IMR-90 (cell line): ENCODE results near the gene SLC4A7.

ENCODE experiments used
- CEBPB ChIP-seq: IDR thresholded peaks from 2 replicates; pipeline ENCODE4 v1.6.1; 2012; ENCODE audit warnings: low read depth, low read length, improper control_type of control experiment
- MXI1 ChIP-seq: IDR thresholded peaks from 2 replicates; pipeline ENCODE4 v1.6.1; 2012; ENCODE audit warnings: low read depth, mild to moderate bottlenecking, low read length, moderate library complexity, borderline replicate concordance
- NFE2L2 ChIP-seq: fragments of 150-350 bp; IDR thresholded peaks from 2 replicates; pipeline ENCODE4 v1.6.1; 2016; ENCODE audit warnings: low read depth, mild to moderate bottlenecking, low read length
- POLR2A ChIP-seq: IDR thresholded peaks from 2 replicates; pipeline ENCODE4 v1.6.1; 2012; ENCODE audit warnings: mild to moderate bottlenecking, low read depth, low read length
- RAD21 ChIP-seq: IDR thresholded peaks from 2 replicates; pipeline ENCODE4 v1.6.1; 2012; ENCODE audit warnings: low read length, improper control_type of control experiment
- RCOR1 ChIP-seq: IDR thresholded peaks from 2 replicates; pipeline ENCODE4 v1.6.1; 2012; ENCODE audit warnings: mild to moderate bottlenecking, low read length, improper control_type of control experiment; ENCODE audit not compliant: insufficient replicate concordance
- RFX5 ChIP-seq: IDR thresholded peaks from 2 replicates; pipeline ENCODE4 v1.8.0; 2012; ENCODE audit warnings: low read depth, mild to moderate bottlenecking, low read length, moderate library complexity
- USF2 ChIP-seq: fragments of 150-350 bp; IDR thresholded peaks from 2 replicates; pipeline ENCODE4 v1.6.1; 2017; ENCODE audit warnings: mild to moderate bottlenecking, antibody characterized with exemption, low read length, low read depth
- TF ChIP-seq, protein P1 (sequence below): conservative IDR thresholded peaks from 2 replicates; pipeline ENCODE4 v1.5.1; 2012; ENCODE audit warnings: mild to moderate bottlenecking, low read depth, low read length, improper control_type of control experiment
- TF ChIP-seq, protein P2 (sequence below): fragments of 150-350 bp; IDR thresholded peaks from 2 replicates; pipeline ENCODE4 v1.6.1; 2016; ENCODE audit warnings: low read depth, mild to moderate bottlenecking, low read length, moderate library complexity, borderline replicate concordance

DNA sequence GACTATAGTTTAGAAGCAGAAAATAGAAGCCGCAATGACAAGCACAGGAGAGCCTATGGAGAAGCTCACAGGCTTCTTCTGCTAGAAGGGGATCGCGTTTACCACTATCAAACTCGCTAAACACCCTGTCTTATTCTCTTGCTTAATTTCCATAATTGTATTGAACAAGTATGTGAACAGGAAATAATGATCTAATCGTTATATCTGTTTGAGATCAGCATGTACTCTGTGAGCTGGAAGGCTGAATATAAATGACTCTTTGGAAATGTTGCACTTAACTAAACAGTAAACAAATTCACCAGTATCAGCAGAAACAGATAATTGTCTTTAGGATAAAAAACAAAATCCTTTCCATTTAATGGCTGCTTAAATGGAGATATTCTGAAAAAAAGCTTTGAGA is 130.0 kb downstream of the SLC4A7 start:
- no peak for TF ChIP-seq NFE2L2
- TF ChIP-seq RFX5 = no peak
- TF ChIP-seq, protein P1, sequence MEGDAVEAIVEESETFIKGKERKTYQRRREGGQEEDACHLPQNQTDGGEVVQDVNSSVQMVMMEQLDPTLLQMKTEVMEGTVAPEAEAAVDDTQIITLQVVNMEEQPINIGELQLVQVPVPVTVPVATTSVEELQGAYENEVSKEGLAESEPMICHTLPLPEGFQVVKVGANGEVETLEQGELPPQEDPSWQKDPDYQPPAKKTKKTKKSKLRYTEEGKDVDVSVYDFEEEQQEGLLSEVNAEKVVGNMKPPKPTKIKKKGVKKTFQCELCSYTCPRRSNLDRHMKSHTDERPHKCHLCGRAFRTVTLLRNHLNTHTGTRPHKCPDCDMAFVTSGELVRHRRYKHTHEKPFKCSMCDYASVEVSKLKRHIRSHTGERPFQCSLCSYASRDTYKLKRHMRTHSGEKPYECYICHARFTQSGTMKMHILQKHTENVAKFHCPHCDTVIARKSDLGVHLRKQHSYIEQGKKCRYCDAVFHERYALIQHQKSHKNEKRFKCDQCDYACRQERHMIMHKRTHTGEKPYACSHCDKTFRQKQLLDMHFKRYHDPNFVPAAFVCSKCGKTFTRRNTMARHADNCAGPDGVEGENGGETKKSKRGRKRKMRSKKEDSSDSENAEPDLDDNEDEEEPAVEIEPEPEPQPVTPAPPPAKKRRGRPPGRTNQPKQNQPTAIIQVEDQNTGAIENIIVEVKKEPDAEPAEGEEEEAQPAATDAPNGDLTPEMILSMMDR = no peak
- no peak for TF ChIP-seq MXI1
- no peak for TF ChIP-seq POLR2A
- TF ChIP-seq RAD21 = no peak
- TF ChIP-seq RCOR1 = no peak
- no peak for TF ChIP-seq CEBPB
- TF ChIP-seq USF2 = no peak
- TF ChIP-seq, protein P2, sequence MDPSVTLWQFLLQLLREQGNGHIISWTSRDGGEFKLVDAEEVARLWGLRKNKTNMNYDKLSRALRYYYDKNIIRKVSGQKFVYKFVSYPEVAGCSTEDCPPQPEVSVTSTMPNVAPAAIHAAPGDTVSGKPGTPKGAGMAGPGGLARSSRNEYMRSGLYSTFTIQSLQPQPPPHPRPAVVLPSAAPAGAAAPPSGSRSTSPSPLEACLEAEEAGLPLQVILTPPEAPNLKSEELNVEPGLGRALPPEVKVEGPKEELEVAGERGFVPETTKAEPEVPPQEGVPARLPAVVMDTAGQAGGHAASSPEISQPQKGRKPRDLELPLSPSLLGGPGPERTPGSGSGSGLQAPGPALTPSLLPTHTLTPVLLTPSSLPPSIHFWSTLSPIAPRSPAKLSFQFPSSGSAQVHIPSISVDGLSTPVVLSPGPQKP = no peak
